HG03457 (cell line): Measurements from ENCODE around the gene KIR3DL2.
"Not testable (repeated sequence)": the region's sequence is repeated elsewhere in the genome, so short reads cannot be mapped to it uniquely, and the experiment has no call there.

Experiments
- ATAC-seq: cut with Tn5 transposase; IDR thresholded peaks from one replicate; pipeline ENCODE4 v1.9.1; 2021; ENCODE audit warnings: moderate number of reproducible peaks; ENCODE audit not compliant: unreplicated experiment

The KIR3DL2 gene

GRCh38 chr19:54850061-54850640 is at the start of gene KIR3DL2:
Gene KIR3DL2 (plus strand): TSS chr19:54850443. CDS start chr19:54850476, 33 bp downstream.
- not testable (repeated sequence) for ATAC-seq

- no peak for ATAC-seq
Observed at GRCh38 chr19:54803410-54803809, 46.8 kb upstream of the KIR3DL2 start, which contains the start of gene KIR2DL4. Gene KIR2DL4 (plus strand): TSS chr19:54803610. CDS start chr19:54803652, 42 bp downstream.

- ATAC-seq = no peak
Observed at GRCh38 chr19:54804101-54804500, 46.1 kb upstream of the KIR3DL2 start.

- no peak for ATAC-seq
Observed at GRCh38 chr19:54804571-54804970, 45.7 kb upstream of the KIR3DL2 start.

GRCh38 chr19:54805665-54806515 is 44.4 kb upstream of the KIR3DL2 start:
- no peak for ATAC-seq

- ATAC-seq = no peak
Observed at GRCh38 chr19:54806516-54806838, 43.8 kb upstream of the KIR3DL2 start.

GRCh38 chr19:54814571-54814970 is 35.7 kb upstream of the KIR3DL2 start:
- ATAC-seq = not testable (repeated sequence)

GRCh38 chr19:54816251-54816650 is 34.0 kb upstream of the KIR3DL2 start, which contains the start of gene KIR3DL1:
Gene KIR3DL1 (plus strand): TSS chr19:54816468.
- not testable (repeated sequence) for ATAC-seq

GRCh38 chr19:54817670-54818536 is 32.3 kb upstream of the KIR3DL2 start:
- ATAC-seq = no peak

- ATAC-seq = not testable (repeated sequence)
Observed at GRCh38 chr19:54824416-54824815, 25.8 kb upstream of the KIR3DL2 start.

- not testable (repeated sequence) for ATAC-seq
Observed at GRCh38 chr19:54825326-54825725, 24.9 kb upstream of the KIR3DL2 start.

- not testable (repeated sequence) for ATAC-seq
Observed at GRCh38 chr19:54828064-54828463, 22.2 kb upstream of the KIR3DL2 start.

- ATAC-seq = not testable (repeated sequence)
Observed at GRCh38 chr19:54832496-54832895, 17.7 kb upstream of the KIR3DL2 start, which contains the start of gene KIR2DS4. Gene KIR2DS4 (plus strand): TSS chr19:54832676.

GRCh38 chr19:54835126-54835525 is 15.1 kb upstream of the KIR3DL2 start:
- not testable (repeated sequence) for ATAC-seq

- not testable (repeated sequence) for ATAC-seq
Observed at GRCh38 chr19:54837522-54837921, 12.7 kb upstream of the KIR3DL2 start.

GRCh38 chr19:54843171-54843570 is 7.1 kb upstream of the KIR3DL2 start:
- ATAC-seq = not testable (repeated sequence)

- ATAC-seq = no peak
Observed at GRCh38 chr19:54850930-54851329, 687 bp downstream of the KIR3DL2 start.

GRCh38 chr19:54851353-54851752 is 1.1 kb downstream of the KIR3DL2 start:
- ATAC-seq = no peak

GRCh38 chr19:54855241-54855640 is 5.0 kb downstream of the KIR3DL2 start:
- ATAC-seq = not testable (repeated sequence)

GRCh38 chr19:54858476-54858875 is 8.2 kb downstream of the KIR3DL2 start:
- not testable (repeated sequence) for ATAC-seq

GRCh38 chr19:54859421-54859820 is 9.2 kb downstream of the KIR3DL2 start:
- ATAC-seq = not testable (repeated sequence)
